Astrocyte of the spinal cord (primary cell): ENCODE results near the gene GABRB3.

ENCODE experiments used
- DNase-seq: peaks from one replicate; pipeline ENCODE4 v3.0.0; 2011; ENCODE audit warnings: low read depth, low spot score
- H3K4me3 ChIP-seq: 2 replicates; pipeline ENCODE4 v1.5.1; 2011; ENCODE audit warnings: low read depth, mild to moderate bottlenecking, low read length, moderate library complexity
- CTCF ChIP-seq: IDR thresholded peaks from 2 replicates; pipeline ENCODE4 v1.5.1; 2012; ENCODE audit warnings: low read depth, mild to moderate bottlenecking, low read length, inconsistent platforms
- in situ Hi-C: cut with HindIII; loops from 2 replicates; pipeline ENCODE4 v1.10.0; 2017; ENCODE audit warnings: low sequenced_read_pairs

Gene GABRB3

GRCh38 chr15:26790118-26790517 lies 17.3 kb upstream of the GABRB3 start:
- TF ChIP-seq CTCF: no peak
- no peak for DNase-seq
- in situ Hi-C loops: no loop called here
- no peak overlapping the region for H3K4me3 ChIP-seq

GRCh38 chr15:26781816-26782215 lies 8.9 kb upstream of the GABRB3 start:
- in situ Hi-C loops: no loop called here

GRCh38 chr15:26773917-26774316 lies 1.1 kb upstream of the GABRB3 start:
- TF ChIP-seq CTCF: no peak
- H3K4me3 ChIP-seq: no peak overlapping the region
- no peak for DNase-seq
- in situ Hi-C loops: no loop called here

More at GRCh38 chr15:26781816-26782215, 8.9 kb upstream of the GABRB3 start:
- no peak for DNase-seq
- no peak for TF ChIP-seq CTCF
- H3K4me3 ChIP-seq: no peak overlapping the region

GRCh38 chr15:26773067-26773877 lies 406 bp upstream of the GABRB3 start:
- no peak overlapping the region for H3K4me3 ChIP-seq
- in situ Hi-C loops: no loop called here
- DNase-seq: no peak

GRCh38 chr15:26771578-26772153 lies 1.2 kb downstream of the GABRB3 start:
- no peak overlapping the region for H3K4me3 ChIP-seq
- in situ Hi-C loops: no loop called here
- TF ChIP-seq CTCF: no peak
- no peak for DNase-seq

More at GRCh38 chr15:26773067-26773877, 406 bp upstream of the GABRB3 start:
- no peak for TF ChIP-seq CTCF

GRCh38 chr15:26771168-26771567 lies 1.7 kb downstream of the GABRB3 start:
- no peak overlapping the region for H3K4me3 ChIP-seq
- no peak for DNase-seq
- no peak for TF ChIP-seq CTCF
- in situ Hi-C loops: no loop called here
